DMS53 (cell line): Measurements from ENCODE around the gene TMEM255A.
"Not testable (repeated sequence)": the region's sequence is repeated elsewhere in the genome, so short reads cannot be mapped to it uniquely, and the experiment has no call there.

Source experiments
- DNase-seq: peaks from one replicate; lab custom pipeline; 2025; lab: John Stamatoyannopoulos, UW

TMEM255A gene

GRCh38 chrX:120310861-120311726, at the start of gene TMEM255A:
Gene TMEM255A, minus strand, starts transcription at chrX:120311461. Its CDS starts 152 bp downstream, at chrX:120311309.
- peak; percentile 65 for DNase-seq

- no peak for DNase-seq
Measured at GRCh38 chrX:120358737-120359456, 47.6 kb upstream of the TMEM255A start.

GRCh38 chrX:120357186-120357585, 45.9 kb upstream of the TMEM255A start:
- no peak for DNase-seq

- DNase-seq: no peak
Measured at GRCh38 chrX:120356084-120356483, 44.8 kb upstream of the TMEM255A start.

GRCh38 chrX:120350450-120351138, 39.3 kb upstream of the TMEM255A start:
- DNase-seq: no peak

- not testable (repeated sequence) for DNase-seq
Measured at GRCh38 chrX:120344566-120344965, 33.3 kb upstream of the TMEM255A start.

- no peak for DNase-seq
Measured at GRCh38 chrX:120336899-120337298, 25.6 kb upstream of the TMEM255A start.

- DNase-seq: no peak
Measured at GRCh38 chrX:120335289-120335688, 24.0 kb upstream of the TMEM255A start.

GRCh38 chrX:120334603-120335002, 23.3 kb upstream of the TMEM255A start:
- no peak for DNase-seq

- DNase-seq: peak; percentile 3
Measured at GRCh38 chrX:120334151-120334550, 22.9 kb upstream of the TMEM255A start.

- no peak for DNase-seq
Measured at GRCh38 chrX:120332394-120332793, 21.1 kb upstream of the TMEM255A start.

GRCh38 chrX:120331116-120331515, 19.9 kb upstream of the TMEM255A start:
- no peak for DNase-seq

GRCh38 chrX:120321520-120322281, 10.4 kb upstream of the TMEM255A start:
- DNase-seq: no peak

- DNase-seq: no peak
Measured at GRCh38 chrX:120318411-120318810, 7.2 kb upstream of the TMEM255A start.

- DNase-seq: peak; percentile 84
Measured at GRCh38 chrX:120316587-120317283, 5.5 kb upstream of the TMEM255A start.

GRCh38 chrX:120315776-120316175, 4.5 kb upstream of the TMEM255A start:
- peak; percentile 2 for DNase-seq

GRCh38 chrX:120311727-120312063, 434 bp upstream of the TMEM255A start:
- DNase-seq: peak; percentile 26

GRCh38 chrX:120309873-120310705, 1.2 kb downstream of the TMEM255A start:
- DNase-seq: peak; percentile 50

- DNase-seq: peak; percentile 93
Measured at GRCh38 chrX:120308959-120309872, 2.0 kb downstream of the TMEM255A start.
